Measurements from ENCODE around the gene RABIF.

Gene RABIF

GRCh38 chr1:202871367-202871766 is 17.6 kb downstream of the RABIF start:
- no peak for DNase-seq

GRCh38 chr1:202862679-202863560 is 26.0 kb downstream of the RABIF start:
- DNase-seq = no peak

- peak; percentile 89 for DNase-seq
These were observed 27.4 kb downstream of the RABIF start for GRCh38 chr1:202861420-202862132.

GRCh38 chr1:202860744-202861419 is 28.1 kb downstream of the RABIF start:
- DNase-seq = peak; percentile 39

GRCh38 chr1:202858789-202859414 is 30.0 kb downstream of the RABIF start:
- DNase-seq = no peak

GRCh38 chr1:202858331-202858730 is 30.6 kb downstream of the RABIF start:
- DNase-seq = no peak

GRCh38 chr1:202857136-202857610 is 31.8 kb downstream of the RABIF start:
- no peak for DNase-seq

- DNase-seq = no peak
These were observed 32.9 kb downstream of the RABIF start for GRCh38 chr1:202856014-202856413.

GRCh38 chr1:202854787-202855186 is 34.2 kb downstream of the RABIF start:
- no peak for DNase-seq

- DNase-seq = peak; percentile 65
These were observed 36.6 kb downstream of the RABIF start for GRCh38 chr1:202852163-202852904.

GRCh38 chr1:202850593-202851362 is 38.2 kb downstream of the RABIF start:
- no peak for DNase-seq

- DNase-seq = no peak
These were observed 40.8 kb downstream of the RABIF start for GRCh38 chr1:202848191-202848542.

GRCh38 chr1:202844935-202845334 is 44.0 kb downstream of the RABIF start:
- DNase-seq = peak; percentile 34

GRCh38 chr1:202844259-202844658 is 44.7 kb downstream of the RABIF start:
- DNase-seq = no peak

- DNase-seq = no peak
These were observed 45.9 kb downstream of the RABIF start for GRCh38 chr1:202843081-202843480.

- DNase-seq = no peak
These were observed 51.1 kb downstream of the RABIF start for GRCh38 chr1:202837746-202838262.

- DNase-seq = no peak
These were observed 52.1 kb downstream of the RABIF start for GRCh38 chr1:202836623-202837403.

GRCh38 chr1:202835548-202836072 is 53.3 kb downstream of the RABIF start:
- no peak for DNase-seq

- no peak for DNase-seq
These were observed 54.0 kb downstream of the RABIF start for GRCh38 chr1:202834771-202835547.
